ENCODE measurements around the gene MSH3.
A peak's percentile ranks its signal among the peaks of the same experiment; 100 is the strongest.
"Not testable (repeated sequence)": the region's sequence is repeated elsewhere in the genome, so short reads cannot be mapped to it uniquely, and the experiment has no call there.

The MSH3 gene

DNA sequence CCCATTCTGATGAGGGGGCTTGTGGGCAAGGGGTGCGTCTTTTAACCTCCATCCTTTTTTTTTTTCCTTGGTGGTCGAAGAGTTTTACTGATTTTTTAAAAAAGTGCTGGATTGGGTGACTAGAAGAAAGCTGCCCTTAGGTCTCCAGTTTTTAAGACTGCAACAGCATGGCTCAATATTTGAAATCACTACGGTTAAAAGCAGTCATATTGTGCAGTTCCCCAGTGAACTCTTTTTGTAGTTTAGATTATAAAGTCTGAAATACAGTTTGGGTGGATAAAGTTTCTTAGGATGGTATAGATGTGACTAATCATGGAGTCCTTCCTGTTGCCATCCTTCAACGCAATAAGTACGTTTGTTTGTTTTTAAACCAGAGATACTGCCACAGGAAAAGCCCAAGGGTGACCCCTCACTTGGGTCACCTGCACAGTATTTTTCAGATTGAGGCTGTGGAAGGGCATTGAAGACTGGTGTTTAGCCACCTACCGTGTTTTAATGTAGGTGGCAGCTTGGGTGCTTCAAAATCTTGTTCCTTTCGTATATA, 851 bp downstream of the MSH3 start:
- DNase-seq (ENCODE audit: low read depth in 1 of 2, low spot score in 1 of 2), result no peak

DNA sequence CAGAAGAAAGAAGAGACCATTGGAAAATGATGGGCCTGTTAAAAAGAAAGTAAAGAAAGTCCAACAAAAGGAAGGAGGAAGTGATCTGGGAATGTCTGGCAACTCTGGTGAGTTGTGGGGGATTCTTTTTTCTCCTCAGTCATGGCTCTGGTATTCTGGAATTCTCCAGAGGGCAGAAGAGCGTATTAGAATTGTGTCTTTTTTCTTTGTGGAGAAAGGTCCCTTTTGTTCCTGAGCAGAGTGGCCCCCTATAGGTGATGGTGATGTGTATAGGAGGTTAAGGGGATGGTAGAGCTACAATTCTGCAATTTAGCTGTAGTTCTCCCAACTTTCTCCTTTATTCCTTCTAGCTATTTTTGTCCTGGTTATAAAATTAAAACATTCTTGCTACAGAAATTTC, 2.0 kb downstream of the MSH3 start:
- DNase-seq (ENCODE audit: low read depth in 1 of 2, low spot score in 1 of 2), result no peak

DNA sequence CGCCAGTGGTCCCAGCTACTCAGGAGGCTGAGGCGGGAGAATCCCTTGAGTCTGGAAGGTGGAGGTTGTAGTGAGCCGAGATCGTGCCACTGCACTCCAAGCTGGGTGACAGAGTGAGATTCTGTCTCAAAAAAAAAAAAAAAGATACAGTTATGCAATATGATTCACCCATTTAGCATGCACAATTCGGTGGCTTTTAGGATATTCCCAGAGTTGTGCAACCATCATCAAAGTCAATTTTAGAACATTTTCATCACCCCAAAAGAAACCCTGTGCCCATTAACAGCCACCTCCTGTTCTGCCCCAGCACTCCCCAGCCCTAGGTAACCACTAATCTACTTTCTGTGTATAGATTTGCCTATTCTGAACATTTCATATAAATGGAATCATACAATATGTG, 4.7 kb downstream of the MSH3 start:
- DNase-seq (ENCODE audit: low read depth in 1 of 2, low spot score in 1 of 2), result no peak

DNA sequence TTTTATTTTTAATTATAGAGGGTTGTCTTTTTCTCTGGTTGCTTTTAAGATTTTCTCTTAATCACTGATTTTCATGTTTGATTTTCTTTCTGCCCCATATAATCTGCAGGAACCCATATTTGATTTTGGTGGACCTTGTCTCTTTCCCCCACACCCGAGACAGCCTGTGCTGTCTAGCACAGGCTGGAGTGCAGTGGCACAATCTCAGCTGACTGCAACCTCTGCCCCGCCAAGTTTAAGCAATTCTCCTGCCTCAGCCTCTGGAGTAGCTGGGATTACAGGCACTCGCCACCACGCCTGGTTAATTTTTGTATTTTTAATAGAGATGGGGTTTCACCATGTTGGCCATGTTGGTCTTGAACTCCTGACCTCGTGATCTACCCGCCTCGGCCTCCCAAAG, 6.2 kb downstream of the MSH3 start:
- not testable (repeated sequence) for DNase-seq (ENCODE audit: low read depth in 1 of 2, low spot score in 1 of 2)

DNA sequence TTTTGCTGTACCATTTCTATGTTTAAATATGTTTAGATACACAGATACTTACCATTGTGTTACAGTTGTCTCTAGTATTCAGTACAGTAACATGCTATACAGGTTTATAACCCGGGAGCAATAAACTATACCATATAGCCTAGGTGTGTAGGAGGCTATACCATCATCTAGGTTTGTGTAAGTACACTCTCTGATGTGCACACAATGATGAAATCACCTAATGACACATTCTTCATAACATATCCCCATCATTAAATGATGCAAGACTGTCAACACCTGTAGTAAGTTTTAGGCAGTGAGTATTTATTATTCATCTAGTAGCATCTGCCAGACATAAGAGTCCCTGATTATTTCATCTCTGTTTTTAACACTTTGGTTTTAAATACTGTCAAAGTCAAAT, 7.7 kb downstream of the MSH3 start:
- no peak for DNase-seq (ENCODE audit: low read depth in 1 of 2, low spot score in 1 of 2)

DNA sequence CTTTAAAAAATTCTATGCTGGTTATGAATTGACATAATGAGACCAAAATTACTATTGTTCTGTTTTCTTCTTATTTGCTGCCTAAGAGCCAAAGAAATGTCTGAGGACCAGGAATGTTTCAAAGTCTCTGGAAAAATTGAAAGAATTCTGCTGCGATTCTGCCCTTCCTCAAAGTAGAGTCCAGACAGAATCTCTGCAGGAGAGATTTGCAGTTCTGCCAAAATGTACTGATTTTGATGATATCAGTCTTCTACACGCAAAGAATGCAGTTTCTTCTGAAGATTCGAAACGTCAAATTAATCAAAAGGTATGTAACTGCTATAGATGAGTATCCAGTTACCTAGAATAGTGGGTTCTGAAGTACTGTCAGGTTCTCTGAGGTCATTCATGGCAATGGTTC, 10.6 kb downstream of the MSH3 start:
- DNase-seq (ENCODE audit: low read depth in 1 of 2, low spot score in 1 of 2), result no peak

DNA sequence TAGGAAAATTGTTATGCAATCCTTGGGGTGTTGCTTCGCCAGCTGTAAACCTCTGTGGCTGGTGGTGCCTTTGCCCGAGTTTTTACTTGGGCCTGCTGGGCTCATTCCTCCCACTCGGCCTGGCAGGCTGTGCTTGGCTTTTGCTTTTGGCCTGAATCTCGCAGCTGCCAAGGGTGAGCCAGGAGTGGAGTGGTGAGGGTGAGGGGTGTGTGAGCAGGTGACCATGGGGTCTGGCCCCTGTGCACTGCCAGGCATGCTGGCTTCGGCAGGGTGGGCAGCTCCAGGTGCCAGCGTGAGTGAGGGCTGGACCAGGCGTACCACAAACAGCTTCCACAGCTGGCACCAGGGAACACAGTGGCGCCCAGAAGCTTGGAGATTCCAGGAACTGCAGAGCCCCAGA, 12.9 kb downstream of the MSH3 start:
- no peak for DNase-seq (ENCODE audit: low read depth in 1 of 2, low spot score in 1 of 2)

DNA sequence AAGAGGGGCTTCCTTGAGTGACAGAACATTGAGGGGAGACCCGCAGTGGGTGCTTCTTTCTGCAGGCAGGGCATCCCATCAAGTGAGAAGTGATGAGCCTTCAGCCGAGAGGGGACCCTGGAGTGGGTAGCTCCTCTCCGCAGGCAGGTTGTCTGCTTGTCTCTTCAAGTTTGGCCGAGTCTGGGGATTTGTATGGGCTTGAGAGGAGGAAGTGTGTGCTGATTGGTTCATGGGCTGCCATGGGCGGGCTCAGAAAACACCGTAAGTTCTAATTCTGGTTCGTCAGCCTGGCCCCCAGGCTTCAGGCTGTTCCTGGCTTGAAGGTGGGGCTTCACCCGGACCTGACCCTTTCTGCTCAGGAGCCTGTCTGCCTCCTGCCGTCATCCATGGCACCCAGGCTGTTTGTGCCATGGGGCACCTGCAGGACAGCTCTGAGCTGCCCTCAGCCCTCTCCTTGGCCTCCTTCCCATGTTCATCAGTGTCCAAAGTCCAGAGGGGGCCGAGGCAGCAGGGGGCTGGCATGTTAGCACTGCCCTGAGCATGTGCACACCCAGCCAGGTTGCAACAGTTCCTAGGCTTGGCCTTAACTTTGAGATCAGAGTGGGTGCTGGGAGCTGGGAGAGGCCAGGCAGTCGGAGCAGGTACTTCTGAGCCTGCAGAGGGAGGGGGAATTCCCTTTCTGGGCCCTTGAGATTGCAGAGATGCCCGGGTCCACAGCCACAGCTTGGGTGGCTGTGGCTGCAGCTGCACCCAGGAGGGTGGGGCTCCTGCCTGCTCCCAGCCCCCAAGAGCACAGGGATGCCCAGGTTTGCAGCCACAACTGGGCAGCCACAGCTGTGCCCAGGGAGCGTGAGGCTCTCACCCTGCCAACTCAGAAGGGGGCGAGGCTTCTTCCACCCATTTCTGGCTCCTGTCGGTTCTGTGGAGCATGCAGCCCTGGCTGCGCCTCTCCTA, 13.8 kb downstream of the MSH3 start:
- DNase-seq (ENCODE audit: low read depth in 1 of 2, low spot score in 1 of 2), result no peak

DNA sequence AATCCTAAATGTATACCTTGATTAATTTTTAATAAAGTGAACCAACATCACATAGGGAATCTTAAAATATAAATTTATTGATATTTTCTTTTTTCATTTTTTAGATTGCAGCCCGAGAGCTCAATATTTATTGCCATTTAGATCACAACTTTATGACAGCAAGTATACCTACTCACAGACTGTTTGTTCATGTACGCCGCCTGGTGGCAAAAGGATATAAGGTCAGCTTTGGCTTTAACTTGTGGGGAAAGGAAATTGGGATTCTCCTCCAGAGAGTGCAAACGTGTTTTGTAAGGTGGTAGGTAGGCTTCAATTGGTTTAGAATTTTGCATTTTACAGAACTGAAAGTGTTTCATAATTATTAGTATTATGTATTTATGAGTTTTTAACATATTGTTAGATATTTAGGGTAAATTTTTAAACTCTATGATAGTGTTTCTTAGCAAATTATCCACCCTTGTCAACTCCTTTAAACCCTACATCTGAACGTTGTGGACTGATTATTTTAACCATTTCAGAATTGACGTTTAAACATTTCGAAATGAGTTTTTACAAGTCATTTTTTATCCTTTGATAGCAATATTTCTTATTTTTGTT, 17.8 kb downstream of the MSH3 start:
- DNase-seq (ENCODE audit: low read depth in 1 of 2, low spot score in 1 of 2), result peak; percentile 23 to 26

DNA sequence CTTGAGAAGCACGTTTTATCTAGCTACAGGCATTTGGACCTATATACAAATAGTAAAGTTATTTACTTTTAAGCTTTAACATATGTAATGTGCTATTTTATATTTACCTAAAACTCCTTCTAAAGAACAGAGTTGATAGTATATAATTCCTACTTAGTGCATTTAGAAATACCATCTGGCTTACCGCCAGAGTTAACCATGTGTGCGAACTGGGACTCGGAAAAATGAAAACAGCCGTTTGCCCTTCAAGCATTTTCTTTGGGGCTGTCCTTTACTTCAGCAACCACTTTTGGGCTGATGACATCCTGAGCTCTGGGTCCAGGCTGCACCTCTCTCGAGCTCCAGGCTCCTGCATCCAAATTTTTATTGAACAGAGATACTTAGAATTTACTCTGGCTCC, 22.3 kb downstream of the MSH3 start:
- DNase-seq (ENCODE audit: low read depth in 1 of 2, low spot score in 1 of 2), result no peak

DNA sequence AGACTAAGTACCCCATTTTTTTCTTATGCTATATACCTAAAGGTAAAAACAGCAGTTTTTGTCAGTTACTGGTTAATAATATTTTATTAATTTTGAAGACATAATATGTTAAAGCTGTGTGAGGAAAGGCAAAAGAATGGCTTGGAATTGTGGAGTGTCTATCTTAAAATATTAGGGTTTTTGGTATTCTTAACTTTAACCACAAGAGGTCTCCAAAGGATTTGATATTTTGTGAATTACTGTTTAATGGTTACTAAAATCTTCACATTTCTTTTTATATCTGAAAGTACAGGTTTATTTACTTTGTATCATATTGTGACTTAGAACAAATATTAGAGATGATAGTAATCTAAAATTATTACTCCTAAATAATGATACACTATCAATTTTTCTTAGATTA, 32.3 kb downstream of the MSH3 start:
- DNase-seq (ENCODE audit: low read depth in 1 of 2, low spot score in 1 of 2), result no peak

DNA sequence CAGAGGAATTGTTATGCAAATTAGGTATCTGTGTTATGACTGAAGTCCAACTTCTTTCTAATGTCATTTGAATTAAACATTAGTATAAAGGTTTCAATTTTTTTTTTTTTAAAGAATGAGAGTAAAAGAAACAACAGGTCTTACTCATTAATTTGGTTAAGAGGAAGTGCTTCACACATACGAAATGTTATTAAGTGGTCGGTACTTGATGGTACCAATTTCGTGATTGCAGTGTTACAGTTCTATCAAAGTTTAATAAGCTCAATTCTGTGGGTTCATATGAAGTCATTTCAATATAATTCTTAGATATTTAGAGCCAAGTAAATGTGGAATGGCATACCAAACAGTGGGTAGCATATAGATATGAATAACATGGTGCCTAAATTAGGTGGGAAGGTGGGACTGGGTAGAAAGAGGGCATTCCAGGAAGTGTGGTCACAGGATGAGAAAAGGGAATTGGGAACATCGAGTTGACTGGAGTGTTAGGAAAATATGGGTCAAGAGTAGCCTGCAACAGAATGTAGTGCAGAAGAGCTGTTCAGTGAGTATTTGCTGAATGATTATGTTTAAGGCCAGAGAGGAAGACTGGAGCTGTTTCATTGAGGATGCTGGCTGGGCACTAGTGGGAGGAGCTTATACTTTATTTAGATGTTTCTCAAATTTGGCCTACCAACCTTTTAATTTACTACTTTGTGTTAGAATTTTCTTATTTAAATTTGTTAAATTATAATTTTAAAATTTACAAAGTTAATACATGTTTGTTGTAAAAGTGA, 34.4 kb downstream of the MSH3 start:
- no peak for DNase-seq (ENCODE audit: low read depth in 1 of 2, low spot score in 1 of 2)

DNA sequence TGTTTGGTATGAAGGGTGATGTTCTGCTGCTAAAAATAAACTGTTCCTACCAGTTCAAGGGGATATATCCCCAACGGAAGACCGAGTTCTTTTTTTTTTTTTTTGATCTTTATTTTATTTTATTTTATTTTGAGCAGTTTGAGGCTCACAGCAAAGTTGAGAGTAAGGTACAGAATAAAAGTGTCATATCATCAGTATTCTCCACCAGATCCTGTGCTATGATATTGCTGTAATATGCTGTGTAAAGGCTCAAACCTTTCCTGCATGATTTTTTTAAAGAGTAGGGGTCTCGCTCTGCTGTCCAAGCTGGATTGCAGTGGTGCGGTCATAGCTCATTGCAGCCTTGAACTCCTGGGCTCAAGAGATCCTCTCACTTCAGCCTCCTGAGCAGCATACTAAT, 35.2 kb downstream of the MSH3 start:
- no peak for DNase-seq (ENCODE audit: low read depth in 1 of 2, low spot score in 1 of 2)

DNA sequence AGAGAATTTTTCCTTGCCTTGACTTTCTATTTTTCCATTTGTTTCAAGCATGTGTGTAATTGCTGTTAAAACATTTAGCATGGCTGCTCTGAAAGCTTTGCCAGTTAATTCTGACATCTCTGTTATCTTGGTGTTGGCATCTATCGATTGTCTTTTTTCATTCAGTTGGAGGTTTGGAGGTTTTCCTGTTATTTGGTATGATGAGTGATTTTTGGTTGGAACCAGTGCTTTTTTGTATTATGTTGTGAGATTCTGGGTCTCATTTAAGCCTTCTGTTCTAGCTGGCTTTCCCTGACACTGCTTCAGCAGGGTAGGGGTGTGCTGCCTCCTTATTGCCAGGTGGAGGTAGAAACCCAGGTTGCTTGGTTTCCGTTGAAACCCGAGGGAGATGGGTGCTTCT, 41.2 kb downstream of the MSH3 start:
- DNase-seq (ENCODE audit: low read depth in 1 of 2, low spot score in 1 of 2), result no peak

DNA sequence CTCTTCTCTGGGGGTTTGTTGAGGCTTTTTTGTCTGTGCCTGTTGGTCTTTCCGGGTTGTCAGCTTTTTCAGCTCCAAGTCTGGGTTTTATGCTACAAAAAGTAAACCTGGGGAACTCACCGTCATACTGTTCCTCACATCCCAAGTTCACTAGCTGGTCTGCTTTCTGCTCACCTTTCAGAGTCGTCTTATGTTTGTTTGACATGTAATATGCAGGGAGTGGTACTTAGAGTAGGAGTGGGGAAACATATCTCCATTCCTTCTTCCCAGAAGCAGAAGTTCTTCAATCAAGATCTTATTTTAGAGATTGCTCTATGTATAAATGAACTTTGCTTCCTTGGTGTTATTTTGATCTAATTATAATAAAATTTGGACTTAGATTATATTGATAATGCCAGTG, 42.0 kb downstream of the MSH3 start:
- DNase-seq (ENCODE audit: low read depth in 1 of 2, low spot score in 1 of 2), result no peak

DNA sequence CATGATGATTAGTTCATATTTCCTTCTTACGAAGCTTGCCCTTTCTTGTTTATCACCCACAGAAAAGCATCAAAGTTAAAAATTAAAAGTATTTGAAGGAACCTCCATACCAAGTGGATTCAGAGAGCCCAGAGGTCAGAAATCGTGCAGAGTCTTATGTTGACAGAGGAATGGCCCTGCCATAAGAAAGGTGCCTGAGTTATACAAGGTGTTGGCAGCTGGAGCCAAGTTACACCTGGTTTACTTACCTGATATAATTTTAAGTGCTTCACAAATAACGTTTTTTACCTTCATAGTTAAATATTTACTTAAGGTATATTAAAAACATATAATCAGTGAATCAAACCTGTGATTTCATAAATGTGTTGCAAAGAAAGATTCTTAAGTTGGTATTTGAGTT, 42.6 kb downstream of the MSH3 start:
- DNase-seq (ENCODE audit: low read depth in 1 of 2, low spot score in 1 of 2), result no peak

DNA sequence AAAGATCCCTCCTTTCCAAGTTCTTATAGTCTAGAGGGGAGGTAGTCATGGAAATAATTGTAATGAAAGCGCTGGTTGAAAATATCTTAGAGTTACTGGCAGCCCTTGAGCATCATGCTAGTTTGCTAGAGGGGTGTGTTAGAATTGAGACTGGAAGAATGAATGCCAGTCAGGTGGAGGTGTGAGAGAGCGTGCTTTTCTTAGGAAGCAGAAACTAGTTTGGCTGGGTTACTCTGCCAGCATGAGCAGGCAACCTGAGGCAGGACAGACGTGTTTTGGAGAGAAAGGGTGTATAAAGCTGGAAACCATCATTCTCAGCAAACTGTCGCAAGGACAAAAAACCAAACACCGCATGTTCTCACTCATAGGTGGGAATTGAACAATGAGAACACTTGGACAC, 43.9 kb downstream of the MSH3 start:
- no peak for DNase-seq (ENCODE audit: low read depth in 1 of 2, low spot score in 1 of 2)

DNA sequence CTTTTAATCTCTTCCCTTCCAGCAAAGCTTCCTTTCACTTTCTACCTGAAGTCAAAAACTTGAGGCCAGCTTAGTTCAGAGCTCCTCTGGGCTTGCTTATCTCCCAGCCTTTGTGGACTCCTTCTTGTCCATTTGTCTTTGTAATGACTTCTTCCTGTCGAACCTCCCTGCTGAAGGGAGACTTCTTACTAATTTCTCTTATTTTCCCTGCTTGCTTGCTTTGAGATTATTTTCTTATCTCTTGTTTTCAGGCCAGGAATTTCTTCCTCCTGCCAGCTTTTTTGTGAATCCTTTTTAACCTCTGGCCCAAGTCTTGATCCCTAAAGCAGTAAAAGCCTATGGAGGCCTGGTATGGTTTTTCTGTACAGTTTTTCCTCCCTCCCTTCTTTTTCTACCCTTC, 47.1 kb downstream of the MSH3 start:
- no peak for DNase-seq (ENCODE audit: low read depth in 1 of 2, low spot score in 1 of 2)

DNA sequence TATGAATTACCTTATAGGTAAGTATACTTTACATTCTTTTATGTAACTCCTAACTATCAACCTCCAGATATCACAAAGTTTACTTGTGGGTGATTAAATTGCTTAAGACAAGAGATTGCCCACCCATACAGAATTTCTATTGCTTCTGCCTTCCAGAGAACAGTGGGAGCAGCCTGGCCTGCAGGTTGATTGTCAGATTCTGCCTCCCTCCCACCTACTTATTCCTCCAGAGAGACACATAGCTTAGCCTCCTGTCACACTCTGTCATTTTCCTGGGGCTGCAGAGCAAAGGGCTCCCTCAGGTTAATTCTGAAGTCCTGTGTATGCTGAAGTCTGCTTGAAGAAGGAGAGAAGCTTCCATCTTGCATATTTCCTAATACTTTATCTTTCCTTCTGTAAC, 48.8 kb downstream of the MSH3 start:
- DNase-seq (ENCODE audit: low read depth in 1 of 2, low spot score in 1 of 2), result no peak

DNA sequence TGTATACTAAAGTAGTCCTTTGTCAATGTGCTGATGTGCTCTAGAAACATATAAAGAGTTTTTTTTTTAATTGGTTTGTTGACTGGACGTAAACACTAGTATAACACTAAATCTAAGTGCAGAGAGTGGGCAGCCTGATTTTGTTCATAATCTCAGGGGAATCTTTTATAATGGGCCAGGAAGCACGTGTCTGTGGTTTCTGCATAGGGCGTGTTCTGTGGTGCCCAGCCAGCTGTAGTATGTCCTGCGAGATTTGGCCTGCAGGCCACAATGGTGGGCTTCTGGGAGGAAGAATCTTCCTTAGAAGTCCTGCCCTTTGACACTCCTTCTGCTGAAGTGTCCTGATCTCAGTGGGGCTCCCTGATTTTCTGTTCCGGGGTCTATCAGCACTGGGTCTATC, 49.3 kb downstream of the MSH3 start:
- no peak for DNase-seq (ENCODE audit: low read depth in 1 of 2, low spot score in 1 of 2)

DNA sequence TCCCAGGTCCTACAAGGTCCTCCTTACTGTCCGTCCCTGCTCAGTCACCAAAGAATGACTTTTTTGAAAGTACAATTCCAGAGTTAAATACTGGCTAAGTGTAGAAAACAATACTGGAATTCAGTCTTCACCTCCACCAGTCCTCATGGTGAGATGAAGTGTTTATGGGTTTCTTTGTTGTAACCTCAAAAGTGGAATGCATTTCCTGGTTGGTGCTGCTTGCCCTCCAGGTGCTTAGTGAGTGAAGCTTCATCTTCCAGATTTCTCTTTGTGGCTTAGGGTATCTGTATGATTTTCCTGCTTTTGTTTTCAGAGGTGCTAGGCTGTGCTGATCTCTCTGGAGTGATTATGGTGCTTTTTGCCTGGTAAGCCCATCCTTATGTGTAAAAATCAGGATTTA, 49.8 kb downstream of the MSH3 start:
- DNase-seq (ENCODE audit: low read depth in 1 of 2, low spot score in 1 of 2), result no peak
